Tibial nerve (tissue), 3 donors: Measurements from ENCODE around the gene CTSH.

Experiments used
- POLR2A ChIP-seq, 2 donors: fragments of 450-650 bp; IDR thresholded peaks; one replicate each; pipeline ENCODE4 v1.6.1; 2017; ENCODE audit warnings: antibody characterized with exemption in 2 of 2, mild to moderate bottlenecking in 2 of 2, moderate library complexity in 2 of 2
- TF ChIP-seq, protein P1 (sequence below), 5 experiments: fragments of 200-600 bp in 3 of 5; fragments of 450-650 bp in 2 of 5; sonication (generic) in 3 of 5; IDR thresholded peaks; one replicate each; pipeline ENCODE4 v1.5.1; 2016 to 2019; ENCODE audit warnings: antibody characterized with exemption in 5 of 5, mild to moderate bottlenecking in 3 of 5, moderate library complexity in 2 of 5

DNA sequence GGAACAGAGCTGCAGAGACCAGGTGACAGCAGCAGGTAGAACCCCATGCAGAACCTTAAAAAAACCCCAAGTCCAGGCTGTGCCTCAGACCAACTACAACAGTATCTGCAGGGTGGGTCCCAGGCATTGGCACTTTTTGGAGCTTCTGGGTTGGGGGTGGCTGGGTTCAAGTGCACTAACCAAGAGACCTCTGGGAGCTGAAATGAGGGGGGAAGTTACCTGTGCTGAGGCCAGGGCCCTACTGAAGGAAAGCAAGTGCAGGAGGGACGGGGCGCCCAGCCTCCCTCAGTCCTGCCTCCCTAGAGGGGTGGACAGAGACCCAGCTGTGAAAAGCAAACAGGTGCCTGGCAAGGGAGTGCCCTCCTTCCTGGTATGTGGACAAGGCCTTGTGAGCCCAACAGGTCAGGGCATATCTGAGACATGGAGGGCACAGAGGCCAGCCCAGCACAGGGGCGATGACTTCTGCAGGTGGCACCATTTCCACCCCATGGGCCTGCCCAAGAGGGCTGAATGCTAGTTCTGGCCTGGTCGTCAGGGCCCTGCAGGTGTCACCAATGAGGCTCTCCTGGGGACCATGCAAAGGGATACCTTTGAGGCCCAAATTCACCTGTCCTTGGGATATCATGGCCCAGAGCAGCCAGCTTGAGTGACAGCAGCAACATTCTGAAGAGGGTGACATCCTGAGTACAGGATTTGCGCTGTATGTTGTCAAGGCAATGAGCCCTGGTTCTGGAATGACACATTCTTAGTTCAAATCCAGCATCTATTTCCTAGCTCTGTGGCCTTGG is 18.7 kb downstream of the CTSH start:
- TF ChIP-seq, protein P1, sequence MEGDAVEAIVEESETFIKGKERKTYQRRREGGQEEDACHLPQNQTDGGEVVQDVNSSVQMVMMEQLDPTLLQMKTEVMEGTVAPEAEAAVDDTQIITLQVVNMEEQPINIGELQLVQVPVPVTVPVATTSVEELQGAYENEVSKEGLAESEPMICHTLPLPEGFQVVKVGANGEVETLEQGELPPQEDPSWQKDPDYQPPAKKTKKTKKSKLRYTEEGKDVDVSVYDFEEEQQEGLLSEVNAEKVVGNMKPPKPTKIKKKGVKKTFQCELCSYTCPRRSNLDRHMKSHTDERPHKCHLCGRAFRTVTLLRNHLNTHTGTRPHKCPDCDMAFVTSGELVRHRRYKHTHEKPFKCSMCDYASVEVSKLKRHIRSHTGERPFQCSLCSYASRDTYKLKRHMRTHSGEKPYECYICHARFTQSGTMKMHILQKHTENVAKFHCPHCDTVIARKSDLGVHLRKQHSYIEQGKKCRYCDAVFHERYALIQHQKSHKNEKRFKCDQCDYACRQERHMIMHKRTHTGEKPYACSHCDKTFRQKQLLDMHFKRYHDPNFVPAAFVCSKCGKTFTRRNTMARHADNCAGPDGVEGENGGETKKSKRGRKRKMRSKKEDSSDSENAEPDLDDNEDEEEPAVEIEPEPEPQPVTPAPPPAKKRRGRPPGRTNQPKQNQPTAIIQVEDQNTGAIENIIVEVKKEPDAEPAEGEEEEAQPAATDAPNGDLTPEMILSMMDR (IDR thresholded peaks at IDR 0.05), result no peak
- TF ChIP-seq POLR2A (IDR thresholded peaks at IDR 0.05), result no peak
